ENCODE results near the gene TMEM116. TPM values are rescaled to one million over a fixed set of nuclear protein-coding genes. Genes with fewer than 3 reads are reported as not detected.

The TMEM116 gene
- total RNA-seq, 2 experiments from 2014 or later: 12.7 to 13.4 TPM

Small RNA genes within 50 kb of the gene (microRNA-seq; reads per million reads assigned to microRNA genes)
- not detected for gene MIR3657 (ENCODE audit: borderline microRNAs expressed, borderline replicate concordance)

Other genes starting within 250 kb of the TMEM116 start
- gene ALDH2, start 246.2 kb downstream of the TMEM116 start, total RNA-seq: 1 to 10 TPM; 4.0 to 4.6 TPM
- gene MAPKAPK5, start 170.9 kb downstream of the TMEM116 start, total RNA-seq: 10 to 100 TPM; 41.9 to 43.6 TPM
- gene ERP29, start 261 bp upstream of the TMEM116 start, total RNA-seq: 100 to 1,000 TPM; 101 to 107 TPM
- 10 to 100 TPM; 52.4 to 55.7 TPM for gene NAA25, start 95.6 kb upstream of the TMEM116 start, total RNA-seq
- 10 to 100 TPM; 49.6 to 55.7 TPM for gene TRAFD1, start 112.4 kb upstream of the TMEM116 start, total RNA-seq